Measurements from ENCODE around the gene THAP4.

Gene THAP4

DNA sequence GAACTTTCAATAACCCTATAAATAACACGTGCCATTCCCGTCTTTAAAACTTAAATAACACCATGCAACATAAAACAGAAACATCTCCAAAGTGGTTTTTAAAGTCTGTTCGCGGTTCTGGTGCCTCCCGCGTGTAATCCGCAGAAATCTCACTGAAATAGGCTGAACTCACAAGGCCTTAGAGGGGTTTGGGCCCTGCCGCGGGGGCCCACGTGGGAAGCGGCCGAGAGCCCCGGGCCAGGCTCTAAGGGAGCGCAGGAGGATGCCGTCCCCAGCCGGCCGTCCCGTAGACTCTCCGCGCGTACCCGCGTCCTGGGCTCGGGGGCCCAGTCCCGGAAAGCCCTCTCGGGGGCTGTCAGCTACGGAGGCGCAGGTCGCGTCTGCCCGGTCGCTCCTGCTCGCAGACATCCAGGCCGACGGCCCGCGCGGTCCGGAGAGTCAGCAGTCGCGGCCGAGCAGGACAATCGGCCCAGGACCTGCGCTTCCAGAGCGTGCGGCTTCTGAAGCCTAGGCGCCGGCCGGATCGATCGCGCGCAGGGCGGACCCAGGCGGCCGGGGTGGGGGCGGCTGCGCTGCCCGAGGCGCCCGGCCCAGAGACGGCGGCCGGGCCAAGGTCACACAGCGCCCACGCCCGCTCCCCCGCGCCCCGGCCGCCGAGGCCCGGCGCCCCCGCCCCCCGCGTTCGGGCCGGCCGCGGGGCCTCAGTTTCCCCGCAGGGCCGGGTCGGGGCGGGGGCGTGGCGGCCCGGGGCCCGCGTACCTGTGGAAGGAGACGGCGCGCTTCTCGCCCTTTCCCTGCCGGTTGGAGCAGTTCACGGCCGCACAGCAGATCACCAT is 558 bp downstream of the THAP4 start:
- DNase-seq = peak; percentile 52

DNA sequence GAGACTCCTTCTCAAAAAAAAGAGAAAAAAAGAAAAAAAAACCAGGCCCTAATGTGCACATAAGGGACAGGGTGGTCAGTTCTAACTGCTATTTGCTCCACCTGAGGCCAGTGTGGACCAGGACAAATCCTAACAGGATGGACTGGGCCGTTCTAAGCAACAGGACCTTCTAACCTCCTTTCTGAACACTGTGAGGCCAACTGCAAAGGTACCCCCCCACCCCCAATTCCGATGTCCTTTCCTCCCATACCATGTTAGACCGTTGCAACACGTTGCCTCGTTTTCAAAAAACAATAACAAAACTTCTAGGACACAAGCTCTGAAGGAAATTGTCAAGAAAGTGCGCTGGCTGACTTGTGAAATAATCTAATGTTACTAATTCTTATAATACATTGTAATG is 1.2 kb downstream of the THAP4 start:
- no peak for DNase-seq

DNA sequence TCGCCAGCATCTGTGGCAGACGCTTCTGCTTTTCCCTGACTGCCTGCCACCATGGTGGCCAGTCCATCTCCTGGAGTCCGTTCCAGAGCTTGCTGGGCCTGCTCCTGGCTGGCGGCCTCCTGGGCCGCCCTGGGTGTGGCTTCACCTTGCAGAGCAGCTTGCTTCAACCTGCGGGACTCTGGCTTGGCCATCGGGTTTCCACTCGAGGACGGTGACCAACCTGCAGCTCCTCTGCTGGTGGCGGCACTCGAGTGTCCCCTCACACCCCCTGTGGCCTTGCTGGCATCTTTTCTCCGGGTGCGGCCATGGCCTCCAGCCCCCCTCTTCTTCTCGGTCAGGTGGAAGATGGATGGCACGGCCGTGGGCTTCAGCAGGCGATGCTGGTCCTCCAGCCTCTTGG is 3.4 kb downstream of the THAP4 start:
- no peak for DNase-seq

GRCh38 chr2:241632478-241633325 is 4.3 kb downstream of the THAP4 start:
- no peak for DNase-seq

GRCh38 chr2:241629762-241630435 is 7.1 kb downstream of the THAP4 start:
- DNase-seq = no peak

GRCh38 chr2:241627675-241628074 is 9.3 kb downstream of the THAP4 start:
- no peak for DNase-seq

DNA sequence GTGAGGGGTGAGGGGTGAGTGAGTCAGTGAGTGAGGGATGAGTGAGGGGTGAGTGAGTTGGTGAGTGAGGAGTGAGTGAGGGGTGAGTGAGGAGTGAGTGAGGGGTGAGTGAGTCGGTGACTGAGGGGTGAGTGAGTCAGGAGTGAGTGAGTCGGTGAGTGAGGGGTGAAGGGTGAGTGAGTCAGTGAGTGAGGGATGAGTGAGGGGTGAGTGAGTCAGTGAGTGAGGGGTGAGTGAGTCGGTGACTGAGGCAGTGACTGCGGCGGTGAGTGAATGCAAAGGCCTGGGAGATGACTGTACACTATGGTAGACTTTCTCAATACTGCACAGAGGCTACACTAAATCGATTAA is 16.6 kb downstream of the THAP4 start:
- no peak for DNase-seq

GRCh38 chr2:241619597-241620418 is 17.1 kb downstream of the THAP4 start:
- DNase-seq = no peak

- DNase-seq = no peak
Measured at GRCh38 chr2:241618829-241619228, 18.1 kb downstream of the THAP4 start.

DNA sequence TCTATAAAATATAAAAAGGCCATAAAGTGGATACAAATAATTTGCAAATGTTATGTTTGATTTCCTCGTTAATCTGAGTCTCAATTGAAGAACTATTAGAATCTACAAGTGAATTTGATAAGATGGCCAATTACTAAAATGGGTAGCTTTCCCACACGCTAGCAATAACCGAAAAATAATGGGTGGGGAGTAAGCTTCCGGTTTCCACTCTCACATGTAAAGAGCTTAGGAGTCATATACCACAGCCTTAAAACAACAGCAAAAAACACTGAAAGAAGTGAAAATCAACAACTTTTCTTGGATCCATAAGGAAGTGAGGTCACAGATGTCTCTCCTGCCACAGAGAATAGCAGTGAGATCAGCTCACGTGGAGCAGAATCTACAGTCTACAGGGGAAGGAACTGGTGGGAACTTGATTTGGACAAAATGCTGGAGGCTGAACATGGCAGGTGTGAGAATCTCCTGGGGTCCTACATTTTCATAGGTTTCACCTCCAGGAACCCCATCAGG is 18.6 kb downstream of the THAP4 start:
- DNase-seq = no peak

GRCh38 chr2:241617431-241618154 is 19.4 kb downstream of the THAP4 start:
- DNase-seq = peak; percentile 50

GRCh38 chr2:241616168-241617125 is 20.5 kb downstream of the THAP4 start:
- DNase-seq = no peak

DNA sequence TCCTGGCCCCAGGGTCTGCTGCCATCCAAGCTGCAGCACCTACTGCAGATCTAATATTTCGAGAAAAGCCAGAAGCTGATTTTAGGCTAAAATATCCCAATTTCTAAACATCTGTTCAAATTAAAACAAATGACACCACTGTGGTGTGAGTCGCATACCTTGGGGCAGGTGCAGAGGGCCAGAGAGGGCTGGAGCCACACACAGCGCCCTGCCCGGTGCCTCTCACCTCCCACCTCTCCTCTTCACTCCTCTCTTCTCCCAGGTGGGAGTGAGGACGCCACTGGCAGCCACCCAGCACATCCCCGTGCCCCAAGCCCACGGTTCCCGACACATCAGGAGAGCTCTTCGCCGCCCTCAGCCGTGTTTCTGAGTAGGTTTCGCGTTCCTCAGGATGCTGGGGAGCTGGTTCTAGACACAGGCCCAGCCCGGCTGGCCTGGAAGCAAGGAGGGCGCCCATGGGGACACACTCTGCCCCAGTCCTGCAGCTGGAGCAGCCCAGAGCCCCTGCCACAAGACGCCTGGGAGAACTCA is 21.4 kb downstream of the THAP4 start:
- no peak for DNase-seq

- no peak for DNase-seq
Measured at GRCh38 chr2:241615041-241615440, 21.9 kb downstream of the THAP4 start.

DNA sequence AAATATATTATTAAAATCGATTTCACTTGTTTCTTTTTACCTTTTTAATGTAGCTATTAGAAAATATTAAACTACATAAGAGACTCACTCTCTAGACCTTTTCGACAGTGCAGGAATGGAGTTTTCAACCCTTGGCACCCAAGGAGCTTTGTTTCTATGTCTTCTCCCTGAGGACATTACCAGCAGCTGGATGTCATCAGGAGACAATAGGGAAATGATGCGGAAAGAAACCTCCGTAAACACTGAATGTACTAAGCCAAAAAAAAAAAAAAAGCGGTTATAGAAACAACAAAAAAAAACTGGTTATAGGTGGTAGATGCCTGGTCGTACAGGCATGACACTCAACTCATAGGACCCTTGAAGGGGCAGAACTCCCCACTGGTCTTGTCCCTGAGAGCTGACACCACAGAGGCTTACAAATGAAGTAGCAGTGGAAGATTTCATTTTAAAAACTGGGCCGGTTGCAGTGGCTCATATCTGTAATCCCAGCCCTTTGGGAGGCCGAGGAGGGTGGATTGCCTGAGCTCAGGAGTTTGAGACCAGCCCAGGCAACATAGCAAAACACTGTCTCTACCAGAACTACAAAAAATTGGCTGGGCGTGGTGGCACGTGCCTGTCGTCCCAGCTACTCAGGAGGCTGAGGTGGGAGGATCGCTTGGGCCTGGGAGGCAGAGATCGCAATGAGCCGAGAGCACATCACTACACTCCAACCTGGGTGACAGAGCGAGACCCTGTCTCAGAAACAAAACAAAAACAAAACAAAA is 23.8 kb downstream of the THAP4 start:
- DNase-seq = no peak

DNA sequence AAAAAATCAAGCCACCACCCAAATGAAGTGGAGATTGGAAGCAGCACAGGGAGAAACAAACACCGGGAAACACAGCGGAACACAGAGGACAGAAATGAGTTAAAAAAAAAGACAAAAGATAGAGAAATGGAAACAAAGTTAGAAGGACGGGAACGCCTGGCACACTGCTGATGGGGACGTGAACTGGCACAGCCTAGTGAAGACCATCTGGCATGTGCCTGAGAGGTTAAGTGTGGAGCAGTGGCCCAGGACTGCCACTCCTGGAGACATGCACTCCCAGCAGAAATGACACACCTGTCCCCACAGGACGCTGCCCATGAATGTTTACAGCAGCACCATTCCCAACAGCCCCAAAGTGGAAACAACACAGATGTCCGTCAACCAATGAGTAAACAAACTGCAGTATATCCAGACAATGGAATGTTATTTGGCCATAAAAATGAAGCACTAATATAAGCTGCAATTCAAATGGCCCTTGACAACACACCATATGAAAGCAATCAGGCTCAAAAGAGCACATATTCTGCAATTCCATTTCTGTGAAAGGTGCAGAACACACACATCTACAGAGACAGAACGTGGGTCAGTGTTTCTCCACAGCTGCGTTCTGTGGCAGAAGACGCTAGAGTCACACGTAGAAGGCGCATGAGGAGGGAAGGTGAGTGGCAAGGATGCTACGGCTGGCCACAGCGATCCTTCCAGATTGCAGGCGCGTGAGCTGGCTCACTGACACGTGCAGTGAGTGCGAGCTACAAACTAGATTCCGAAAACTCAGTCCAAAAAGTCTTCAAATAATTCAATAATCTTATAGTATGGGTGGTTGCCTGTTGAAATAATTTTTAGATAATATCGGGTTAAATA is 24.6 kb downstream of the THAP4 start:
- no peak for DNase-seq

DNA sequence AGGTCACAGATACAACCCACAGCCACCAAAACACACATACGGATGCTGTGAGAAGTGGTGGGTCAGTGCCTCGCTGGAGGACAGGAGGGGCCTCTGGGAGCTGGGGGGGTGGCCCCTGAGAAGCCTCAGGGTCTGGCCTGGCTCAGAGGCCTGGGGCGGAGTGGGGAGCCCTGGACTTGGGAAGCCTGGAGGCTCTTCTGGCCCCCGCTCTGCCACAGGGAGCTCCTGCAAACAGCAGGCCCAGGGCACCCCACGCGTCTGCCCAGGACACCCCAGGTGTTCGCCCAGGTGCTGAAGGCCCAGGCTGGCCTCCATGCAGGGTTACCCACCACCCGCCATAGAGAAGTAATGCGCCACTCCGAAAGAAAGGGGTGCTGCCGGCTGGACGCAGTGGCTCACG is 25.9 kb downstream of the THAP4 start:
- DNase-seq = no peak

All from activated T-cell treated with anti-CD3 and anti-CD28 coated beads, Interleukin-2, amount 50 U/mL, for 1 hour (primary cell).